NCI-H446 treated with DMSO at 0.1 percent for 48 hours (cell line): ENCODE data around the gene GALNS.
"Not testable (repeated sequence)": the region's sequence is repeated elsewhere in the genome, so short reads cannot be mapped to it uniquely, and the experiment has no call there.

Experiments used
- DNase-seq: peaks from one replicate; lab custom pipeline; 2025; lab: John Stamatoyannopoulos, UW

Gene GALNS

DNA sequence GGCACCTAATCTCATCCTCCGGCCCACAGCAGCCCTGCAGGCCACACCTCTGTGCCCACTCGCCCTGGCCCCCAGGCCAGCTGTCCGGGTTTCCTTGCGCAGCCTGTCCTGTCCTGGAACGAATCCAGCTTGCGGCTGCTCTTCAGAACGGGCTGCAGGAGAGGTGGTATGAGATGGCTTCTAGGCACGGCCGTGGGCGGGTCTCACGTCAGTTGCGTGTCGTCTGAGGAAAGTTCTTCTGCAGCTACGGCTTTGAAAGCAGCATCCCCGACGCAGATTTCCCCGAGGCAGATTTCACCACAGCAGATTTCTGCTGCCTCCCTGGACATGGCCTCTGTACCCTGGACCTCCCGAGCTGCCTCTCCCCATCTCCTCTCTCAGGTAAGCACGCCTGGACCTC, 18.2 kb downstream of the GALNS start:
- no peak for DNase-seq

DNA sequence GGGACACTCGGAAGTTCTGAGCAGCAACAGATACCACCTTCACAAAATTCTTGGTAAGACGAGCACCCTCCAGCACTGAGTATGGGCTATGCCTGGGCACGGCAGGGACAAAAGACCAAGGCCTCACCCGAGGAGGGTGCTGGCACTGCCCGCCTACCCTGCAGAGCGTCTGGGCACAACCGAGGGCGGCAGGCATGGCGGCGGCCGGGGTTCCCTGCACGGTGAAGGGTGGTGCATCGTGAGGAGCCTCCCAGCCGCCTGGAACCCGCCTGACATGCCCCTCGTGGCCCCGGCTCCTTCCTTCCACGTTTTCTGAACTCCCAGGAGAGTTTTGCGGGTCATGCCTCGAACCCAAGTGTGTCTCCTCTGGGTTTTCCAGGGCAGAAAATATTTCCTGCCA, 18.9 kb downstream of the GALNS start:
- no peak for DNase-seq

DNA sequence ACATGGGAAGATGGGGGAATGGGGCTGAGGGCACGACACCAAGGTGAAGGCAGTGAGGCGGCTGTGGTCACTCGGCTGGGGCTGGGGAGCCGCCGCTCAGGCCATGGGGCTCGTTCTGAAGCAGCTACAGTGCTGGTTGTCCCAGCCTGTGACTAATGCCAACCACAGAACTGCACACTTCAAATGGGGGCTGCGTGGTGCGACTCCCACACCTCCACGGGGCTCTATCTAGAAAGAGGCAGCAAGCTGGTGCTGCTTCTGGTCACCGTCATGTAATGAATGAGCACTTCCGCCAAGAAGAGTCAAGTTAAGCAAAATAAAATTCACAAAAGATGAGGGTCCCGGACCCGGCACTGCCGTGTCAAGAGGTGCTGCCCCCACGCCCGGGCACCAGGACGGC, 20.0 kb downstream of the GALNS start:
- no peak for DNase-seq

DNA sequence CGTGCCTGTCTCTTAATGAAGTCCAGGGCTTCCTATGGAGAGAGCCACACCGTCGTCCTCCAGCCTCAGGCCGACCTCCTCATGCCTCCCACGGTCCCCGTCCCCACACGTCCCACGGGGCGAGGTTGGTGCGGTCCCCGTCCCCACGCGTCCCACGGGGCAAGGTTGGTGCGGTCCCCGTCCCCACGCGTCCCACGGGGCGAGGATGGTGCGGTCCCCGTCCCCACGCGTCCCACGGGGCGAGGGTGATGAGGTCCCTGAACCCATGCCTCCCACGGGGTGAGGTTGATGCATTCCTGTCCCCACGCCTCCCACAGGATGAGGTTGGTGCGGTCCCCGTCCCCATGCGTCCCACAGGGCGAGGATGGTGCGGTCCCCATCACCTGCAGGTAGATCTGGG, 20.9 kb downstream of the GALNS start:
- DNase-seq, result no peak

DNA sequence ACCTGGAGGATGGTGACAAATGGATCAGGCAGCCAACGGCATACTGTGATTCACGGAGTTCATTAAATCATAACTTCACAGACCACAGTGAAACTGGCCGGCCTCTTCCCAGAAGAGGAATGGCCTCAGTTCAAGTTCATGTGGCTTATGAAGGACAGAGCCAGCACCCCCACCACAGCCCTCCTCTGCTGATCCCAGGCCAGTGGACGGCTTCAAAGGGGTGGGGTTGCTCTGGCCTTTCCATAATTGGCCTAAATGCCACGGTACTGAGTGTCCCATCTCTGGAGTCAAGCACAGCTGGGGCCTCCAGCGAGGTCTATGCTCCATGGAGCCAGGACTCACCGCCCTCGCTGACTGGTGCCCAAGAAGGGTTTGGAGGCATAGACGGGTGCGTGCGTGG, 21.4 kb downstream of the GALNS start:
- no peak for DNase-seq

DNA sequence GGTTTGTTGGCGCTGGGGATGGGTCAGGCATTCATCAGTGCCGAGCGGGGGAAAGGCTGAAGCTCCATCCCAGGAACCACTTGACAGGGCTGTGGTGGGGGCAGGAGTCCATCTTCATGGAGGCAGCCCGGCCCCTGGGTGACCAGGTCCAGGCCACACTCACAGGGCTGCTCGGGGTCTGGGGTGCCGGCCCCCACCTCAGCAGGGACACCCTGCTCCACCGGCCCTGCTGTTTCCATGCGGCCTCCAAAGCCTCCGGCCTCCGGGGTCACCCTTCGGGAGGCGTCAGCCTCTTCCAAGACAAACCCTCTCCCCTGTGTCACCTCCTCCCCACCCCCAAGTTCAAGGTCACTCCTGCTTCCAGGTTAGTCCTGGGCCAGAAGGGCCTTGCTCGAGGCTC, 22.1 kb downstream of the GALNS start:
- DNase-seq, result no peak

DNA sequence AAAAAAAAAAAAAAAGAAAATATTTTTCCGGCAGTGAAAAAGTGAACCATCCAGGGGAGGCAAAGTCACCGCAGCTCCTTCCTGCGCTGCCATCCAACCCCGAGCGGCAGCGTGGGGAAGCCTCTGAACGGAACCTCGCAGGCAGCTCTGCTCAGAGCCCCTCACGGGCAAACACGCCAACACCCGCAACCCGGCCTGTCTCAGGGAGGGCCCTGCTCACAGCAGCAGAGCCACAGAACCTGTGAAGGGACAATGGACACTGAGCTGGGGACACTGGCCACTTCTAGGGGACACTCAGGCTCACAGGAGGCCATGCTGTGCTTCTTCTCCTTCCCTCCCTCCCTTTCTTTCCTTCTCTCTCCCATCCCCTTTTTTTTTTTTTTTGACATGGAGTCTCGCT, 23.7 kb downstream of the GALNS start:
- DNase-seq, result no peak

DNA sequence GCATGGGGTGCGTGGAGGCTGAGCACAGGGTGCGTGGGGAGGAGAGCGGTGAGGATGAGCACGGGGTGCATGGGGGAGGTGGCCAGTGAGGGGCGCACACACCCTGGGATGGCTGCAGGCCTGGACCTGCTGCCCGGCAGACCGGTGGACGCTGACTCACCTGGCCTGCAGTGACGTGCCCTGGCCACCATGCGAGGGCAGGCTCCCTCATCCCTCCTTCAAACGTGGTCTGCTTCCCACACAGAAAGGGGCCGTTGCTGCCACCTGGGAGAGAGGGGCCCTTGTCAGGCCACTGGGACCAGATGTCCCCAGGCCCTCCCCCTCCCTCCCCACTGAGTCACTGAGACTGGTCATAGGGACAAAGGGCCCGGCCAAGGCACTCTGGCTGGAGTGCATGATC, 24.9 kb downstream of the GALNS start:
- DNase-seq, result no peak

DNA sequence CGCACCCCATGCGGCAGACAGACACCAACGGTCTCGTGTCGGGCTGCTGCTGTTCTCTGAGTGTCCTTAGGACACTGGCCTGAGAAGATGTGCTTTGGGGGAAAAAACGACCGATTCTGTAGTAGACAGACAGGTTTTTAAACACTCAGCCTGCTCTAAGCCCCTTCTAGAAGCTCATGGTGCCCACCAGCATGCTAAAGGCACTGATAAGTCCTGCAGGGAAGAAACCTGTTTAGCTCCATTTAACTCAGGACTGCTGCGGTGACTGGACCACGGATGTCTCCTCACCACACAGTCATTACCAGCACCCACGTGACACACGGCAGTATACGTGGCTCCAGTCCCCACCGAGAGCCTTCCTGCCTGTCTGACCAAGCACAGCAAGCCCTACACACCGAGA, 26.0 kb downstream of the GALNS start:
- no peak for DNase-seq

DNA sequence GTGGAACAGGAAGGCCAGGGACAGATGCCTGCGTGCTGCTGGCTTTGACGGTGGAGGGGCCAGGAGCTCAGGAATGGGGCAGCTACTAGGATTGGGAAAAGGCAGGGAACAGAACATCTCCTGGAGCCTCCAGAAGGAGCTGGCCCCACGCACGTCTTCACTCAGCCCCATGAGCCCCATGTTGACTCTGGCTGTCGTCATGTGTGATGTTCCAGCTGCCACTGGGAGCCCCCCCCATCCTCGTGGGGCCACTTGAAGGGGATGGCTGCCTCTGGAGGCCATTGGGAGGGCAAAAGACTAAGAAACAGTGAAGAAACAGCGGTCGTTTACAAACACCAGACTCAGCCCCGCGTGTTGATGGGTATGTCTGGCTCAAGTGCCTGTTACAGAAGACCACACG, 26.5 kb downstream of the GALNS start:
- DNase-seq, result no peak

DNA sequence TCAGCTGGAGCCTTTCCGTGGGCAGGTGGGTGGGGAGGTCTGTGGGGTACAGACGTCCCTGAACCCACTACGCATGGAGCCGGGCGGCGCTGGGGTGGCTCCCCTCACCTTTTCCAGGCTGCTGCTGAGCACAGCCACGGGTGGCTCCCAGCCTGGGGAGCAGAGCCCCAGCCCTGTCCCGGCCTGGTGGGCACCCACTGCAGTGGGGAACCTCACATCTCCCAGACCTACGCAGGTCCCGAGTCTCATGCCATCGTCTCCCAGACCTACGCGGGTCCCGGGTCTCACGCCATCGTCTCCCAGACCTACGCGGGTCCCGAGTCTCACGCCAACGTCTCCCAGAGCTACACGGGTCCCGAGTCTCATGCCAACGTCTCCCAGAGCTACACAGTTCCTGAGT, 28.0 kb downstream of the GALNS start:
- no peak for DNase-seq

DNA sequence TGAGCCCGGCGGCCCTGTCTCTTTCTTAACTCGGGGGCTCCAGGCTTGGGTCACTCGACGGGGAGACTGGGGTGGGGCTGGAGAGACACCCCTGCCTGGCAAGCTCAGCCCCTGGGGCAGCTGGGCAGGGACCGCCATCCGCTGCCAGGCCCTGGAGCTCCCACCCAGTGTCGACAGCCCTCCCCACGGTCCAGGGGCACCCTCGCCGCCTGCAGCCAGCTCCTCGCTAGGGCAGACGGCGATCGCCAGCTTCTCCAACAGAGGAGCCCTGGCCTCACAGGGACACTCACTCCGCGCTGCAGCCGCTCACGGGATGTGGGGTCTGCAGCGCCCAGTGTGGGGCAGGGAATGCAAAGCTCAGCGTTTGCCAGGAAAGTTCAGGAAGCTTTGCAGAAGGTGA, 29.0 kb downstream of the GALNS start:
- no peak for DNase-seq

DNA sequence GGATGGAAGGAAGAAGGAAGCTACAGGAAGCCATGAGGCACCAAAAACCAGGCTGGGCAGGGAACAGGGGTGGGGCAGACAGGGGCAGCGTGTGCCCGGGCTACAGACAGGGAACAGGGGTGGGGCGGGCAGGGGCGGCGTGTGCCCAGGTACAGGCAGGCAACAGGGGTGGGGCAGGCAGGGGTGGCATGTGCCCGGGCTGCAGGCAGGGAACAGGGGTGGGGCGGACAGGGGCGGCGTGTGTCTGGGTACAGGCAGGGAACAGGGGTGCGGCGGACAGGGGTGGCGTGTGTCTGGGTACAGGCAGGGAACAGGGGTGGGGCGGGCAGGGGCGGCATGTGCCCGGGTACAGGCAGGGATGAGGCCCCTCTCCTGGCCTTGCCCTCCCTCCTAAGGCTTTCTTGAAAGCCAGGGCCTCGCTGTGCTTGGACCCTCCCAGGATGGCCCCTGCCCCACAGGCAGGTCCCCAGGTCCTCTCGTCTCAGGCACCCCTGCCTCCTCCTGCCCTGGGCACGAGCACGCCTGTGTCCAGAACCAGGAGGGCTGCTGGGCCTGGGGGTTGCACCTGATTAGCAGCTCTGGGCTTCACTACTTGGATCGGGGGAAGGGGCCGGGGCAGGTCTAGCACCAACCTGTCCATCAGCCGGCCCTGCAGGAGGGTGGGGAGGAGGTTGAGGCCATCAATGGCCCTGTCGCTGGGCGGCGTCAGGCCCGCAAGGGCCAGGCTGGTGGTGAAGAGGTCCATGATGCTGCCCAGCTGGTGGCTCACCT, 30.5 kb downstream of the GALNS start:
- DNase-seq, result no peak

DNA sequence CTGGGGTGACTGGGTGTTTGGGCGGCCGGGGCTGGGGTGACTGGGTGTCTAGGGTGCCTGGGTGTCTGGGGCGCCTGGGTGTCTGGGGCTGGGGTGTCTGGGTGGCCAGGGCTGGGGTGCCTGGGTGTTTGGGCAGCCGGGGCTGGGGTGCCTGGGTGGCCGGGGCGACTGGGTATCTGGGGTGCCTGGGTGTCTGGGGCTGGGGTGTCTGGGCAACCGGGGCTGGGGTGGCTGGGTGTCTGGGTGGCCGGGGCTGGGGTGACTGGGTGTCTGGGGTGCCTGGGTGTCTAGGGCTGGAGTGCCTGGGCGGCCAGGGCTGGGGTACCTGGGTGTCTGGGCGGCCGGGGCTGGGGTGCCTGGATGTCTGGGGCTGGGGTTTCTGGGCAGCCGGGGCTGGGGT, 31.6 kb downstream of the GALNS start:
- DNase-seq, result no peak

DNA sequence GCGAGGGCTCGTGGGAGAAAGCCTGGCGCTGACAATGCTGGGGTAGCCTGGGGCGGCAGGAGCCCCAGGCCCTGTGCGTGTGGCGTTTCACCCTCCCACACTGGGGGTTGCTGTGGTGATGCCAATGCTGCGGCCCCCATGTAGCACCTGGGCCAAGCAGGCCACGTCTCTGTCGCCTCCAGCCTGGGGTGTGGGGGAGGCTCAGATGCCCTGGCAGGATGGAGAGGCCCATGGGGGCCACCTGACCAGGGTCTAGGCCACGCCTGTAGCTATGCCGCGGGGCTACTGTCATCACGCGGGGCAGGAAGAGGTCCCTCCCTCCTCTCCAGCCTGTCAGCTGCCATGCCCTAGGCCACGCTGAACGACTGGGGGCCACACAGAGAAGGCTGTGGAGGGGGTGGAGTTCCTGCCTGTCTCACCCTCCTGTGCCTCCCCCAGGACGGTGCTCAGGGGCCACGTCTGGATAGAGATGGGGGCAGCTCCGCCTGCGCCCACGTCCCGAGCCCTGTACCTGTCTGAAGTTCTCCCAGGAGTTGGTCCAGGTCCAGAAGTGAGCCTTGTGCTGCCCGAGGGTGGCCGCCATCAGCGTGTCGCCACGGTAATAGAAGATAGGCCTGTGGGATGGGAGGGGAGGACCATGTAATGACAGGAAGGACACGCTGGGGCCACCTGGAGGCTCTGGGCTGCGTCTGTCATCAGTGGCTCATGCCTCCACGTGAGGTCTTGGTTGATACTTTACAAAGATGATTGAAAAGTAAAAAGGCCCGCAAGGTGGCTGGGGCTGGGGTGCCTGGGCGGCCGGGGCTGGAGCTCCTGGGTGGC, 32.3 kb downstream of the GALNS start:
- no peak for DNase-seq

DNA sequence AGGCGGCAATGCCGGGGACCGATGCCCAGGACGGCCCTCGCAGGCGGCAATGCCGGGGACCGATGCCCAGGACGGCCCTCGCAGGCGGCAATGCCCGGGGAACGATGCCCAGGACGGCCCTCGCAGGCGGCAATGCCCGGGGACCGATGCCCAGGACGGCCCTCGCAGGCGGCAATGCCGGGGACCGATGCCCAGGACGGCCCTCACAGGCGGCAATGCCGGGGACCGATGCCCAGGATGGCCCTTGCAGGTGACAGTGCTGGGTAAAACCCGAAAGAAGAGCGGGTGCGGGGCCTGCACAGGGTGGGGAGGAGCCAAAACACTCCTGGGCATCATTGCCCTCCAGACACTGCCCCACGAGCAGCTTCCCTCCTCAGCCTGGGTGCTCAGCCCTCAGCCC, 33.1 kb downstream of the GALNS start:
- not testable (repeated sequence) for DNase-seq

DNA sequence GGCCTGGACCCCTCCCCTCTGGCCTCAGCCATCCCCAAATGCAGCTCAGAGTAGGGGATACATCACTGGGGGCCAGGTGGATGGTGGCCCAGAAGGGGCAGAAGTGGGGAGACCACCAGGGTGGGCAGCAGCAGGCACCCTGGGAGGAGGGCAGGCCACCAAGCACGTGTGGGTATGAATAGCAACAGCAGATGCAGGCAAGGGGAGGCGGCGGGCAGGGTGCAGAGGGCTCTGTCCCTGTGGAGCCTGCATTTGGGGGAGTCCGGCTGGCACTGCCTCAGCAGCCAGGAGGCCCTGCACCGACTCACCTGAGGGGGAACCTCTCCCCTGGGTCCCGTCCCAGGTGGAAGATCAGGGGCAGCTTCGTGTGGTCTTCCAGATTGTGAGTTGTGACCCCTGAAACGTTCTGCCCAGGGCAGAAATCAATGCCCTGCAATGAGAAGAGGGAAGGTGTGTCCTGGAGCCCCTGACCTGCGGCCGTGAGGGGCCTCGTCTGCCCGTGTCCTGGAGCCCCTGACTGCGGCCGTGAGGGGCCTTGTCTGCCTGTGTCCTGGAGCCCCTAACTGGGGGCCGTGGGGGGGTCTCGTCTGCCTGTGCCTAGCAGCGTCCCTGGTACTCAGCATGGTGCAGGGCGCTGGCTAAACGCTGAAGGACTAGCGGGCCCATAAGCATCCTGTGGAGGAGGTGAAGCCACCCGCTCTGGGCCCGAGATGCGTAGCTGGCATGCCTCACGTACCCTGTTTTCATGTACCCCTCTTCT, 34.3 kb downstream of the GALNS start:
- DNase-seq, result no peak

DNA sequence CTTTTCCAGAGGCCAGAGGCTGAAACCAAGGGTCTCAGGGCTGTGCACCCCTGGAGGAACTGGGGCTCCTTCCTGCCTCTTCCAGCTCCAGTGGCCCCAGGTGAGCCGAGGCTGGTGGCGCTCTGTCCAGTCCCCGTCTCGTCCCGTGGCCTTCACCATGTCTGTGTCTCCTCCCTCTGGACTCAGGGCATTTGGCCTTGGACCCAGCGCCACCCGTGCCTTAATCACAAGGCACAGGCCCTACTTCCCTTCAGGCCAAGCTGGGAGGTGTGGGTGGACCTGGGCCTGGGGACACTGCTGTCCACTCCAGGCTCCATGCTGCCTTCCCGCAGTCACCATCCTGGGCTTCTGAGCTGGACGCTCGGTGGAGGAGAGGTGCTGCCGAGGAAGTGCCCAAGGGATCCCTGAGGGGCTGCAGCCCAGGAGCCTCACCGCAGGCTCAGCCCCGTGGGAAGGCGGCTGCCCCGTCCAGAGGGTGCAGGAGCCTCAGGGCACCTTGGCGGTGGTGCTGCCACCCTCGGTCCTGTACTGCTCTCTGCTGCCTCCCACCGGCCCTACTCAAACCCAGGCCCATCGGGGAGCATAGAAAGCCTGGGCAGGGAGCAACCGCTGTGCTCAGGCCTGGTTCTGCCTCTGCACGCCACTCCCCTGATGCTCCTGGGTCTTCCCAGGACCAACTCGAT, 35.4 kb downstream of the GALNS start:
- no peak for DNase-seq

DNA sequence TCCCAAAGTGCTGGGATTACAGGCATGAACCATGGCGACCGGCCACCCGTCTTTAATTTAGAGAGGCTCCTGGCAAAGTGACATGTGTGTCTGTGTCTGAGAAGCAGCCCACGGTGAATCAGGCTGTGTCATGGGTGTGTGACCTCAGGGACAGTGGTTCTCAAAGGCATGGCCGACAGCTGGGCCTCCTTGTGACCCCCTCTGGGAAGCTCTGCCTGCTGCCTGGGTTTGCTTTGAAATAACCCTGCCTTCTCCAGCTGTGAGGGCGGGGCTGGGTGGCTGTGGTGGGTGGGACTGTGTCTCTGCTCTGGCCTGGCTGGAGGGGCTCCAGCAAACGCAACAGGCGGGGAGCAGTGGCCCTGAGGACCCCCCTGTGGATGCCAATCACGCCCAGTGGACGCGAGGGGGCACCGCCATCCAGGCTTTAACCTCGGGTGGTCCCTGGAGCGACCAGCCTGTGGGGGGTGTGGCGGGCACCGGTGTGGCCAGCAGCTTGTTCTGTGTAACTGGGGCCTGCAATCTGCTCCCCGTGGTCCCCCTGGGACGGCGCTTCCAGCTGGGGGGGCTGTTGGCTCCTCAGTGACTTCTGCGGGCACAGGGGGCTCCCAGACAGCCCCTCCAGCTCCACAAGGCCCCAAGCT, 36.2 kb downstream of the GALNS start:
- no peak for DNase-seq

DNA sequence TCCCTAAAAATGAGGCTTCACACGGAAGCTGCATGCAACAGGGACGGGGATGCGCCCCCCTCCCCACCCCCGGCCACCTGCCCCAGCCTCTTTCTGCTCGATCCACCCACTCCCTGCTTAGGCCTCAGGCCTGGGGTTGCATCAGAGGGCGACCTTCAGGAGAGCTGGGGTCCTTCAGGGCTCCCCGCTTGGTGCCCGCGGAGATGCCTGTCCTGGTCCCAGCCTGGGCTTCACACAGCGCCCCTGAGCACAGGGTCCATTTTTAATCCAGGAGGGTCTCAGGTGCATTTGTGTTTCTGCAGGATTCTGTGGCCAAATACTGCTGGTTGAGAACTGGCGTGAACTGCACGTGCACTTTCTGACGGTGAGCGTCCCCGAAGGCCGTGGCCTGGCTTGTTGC, 37.6 kb downstream of the GALNS start:
- no peak for DNase-seq

DNA sequence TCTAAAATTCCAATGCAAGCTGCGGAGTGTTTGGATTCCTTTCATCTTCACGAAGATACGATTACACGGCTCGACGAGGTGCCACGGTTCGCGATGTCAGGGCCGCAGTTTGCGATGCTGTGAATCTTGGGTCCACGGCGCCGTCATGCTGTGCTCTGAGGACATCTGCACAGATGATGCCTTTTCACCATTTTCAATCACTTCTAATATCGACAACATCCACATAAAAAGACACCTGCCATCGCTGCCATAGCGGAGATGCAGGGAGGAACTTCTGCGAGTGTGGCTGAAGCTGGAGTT, 38.2 kb downstream of the GALNS start:
- DNase-seq, result no peak
